ENCODE data around the gene MVB12B. TPM values are rescaled to one million over a fixed set of nuclear protein-coding genes. Genes with fewer than 3 reads are reported as not detected.

MVB12B gene
- total RNA-seq, 1 donor from 2014 or later: 37.5 TPM

DNA sequence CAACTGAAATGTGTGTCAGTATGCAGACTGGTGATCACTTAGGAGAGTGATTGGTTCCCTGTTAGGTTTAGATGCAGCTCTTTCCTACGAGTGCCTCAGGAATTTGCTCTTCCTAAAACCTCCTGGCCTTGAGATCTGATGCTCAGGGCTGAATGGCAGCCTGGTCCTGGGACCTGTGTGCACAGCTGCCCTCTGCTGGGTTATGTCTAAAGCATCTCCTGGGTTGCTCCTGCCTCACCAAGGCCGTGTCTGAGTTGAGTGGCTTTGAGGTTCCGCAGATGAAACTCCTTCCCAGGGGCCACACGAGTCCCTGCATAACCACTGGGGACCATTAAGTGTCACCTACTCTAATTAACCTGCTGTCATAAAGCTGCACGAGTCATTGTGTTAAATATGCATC, 59.5 kb downstream of the MVB12B start:
- no peak for DNase-seq (ENCODE audit: low spot score)

DNA sequence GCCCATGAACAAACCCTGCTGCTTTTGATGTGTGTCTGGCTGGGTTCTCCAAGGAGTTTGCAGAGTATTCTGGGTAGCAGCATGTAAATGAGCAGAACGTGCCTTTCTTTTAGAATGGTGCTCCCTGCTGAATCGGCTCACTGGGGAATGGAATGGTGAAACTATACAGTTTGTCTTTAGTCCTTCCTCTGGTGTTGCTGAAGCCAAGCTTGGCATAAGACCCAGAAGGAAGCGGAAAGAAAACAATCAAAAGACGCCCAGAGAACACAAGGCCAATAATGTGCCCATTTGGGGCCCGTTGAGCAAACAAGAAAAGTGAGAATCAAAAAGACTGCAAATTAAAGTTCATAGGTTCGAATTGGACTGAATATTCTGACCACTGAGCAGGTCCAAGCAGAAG, 60.1 kb downstream of the MVB12B start:
- no peak for DNase-seq (ENCODE audit: low spot score)

DNA sequence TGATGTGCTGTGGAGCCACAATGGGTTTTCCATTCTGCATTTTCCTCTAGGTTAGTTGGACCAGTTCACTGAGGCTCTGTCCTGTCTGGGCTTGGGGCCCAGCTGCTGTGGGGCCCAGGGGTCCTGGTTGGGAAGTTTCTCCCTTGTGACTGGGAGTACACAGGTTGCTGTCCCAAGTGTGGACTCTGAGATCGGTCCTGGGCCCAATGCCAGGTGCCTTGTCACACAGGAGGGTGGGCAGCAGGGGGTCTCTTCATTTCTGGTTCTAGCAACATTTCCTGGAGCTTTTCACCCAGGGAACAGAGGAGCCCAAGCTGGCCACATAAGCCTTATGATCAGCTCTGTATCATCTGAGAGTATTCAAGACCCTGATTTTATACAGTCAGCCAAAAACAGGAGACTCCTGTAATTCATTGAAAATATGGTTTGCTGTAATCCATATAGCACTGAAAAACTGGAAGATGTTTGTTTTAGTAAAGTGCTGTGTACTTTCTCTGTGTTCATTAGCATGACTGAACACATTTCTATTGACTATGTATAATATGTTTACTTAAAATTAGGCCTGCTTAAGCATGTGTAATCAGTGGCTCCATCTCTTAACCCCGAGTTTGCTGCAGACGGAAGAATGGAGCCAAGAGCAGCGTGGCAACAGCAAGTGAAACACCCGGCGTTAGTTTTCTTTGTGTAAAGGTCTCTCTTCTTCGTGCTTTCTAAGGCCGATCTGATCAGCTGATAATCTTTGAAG, 62.5 kb downstream of the MVB12B start:
- DNase-seq (ENCODE audit: low spot score): no peak

DNA sequence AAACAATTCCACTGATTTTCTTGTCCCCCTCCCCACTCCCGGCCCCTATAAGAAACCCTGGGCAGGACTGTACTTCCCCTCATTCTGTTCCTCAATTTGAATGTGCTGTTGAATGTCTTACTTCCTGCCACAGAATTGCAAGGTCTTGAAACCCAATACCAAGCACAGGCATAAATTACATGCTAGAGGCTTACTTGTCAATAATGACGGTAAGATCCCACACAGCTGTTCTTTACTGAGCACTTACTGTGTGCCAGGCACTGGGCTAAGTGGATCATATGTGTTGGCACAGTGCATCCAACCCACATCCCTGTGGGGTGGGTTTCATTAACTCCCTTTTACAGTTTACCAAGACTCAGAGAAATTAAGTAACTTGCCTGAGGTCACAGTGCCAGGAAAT, 63.4 kb downstream of the MVB12B start:
- no peak for DNase-seq (ENCODE audit: low spot score)

GRCh38 chr9:126390923-126391322, 64.3 kb downstream of the MVB12B start:
- no peak for DNase-seq (ENCODE audit: low spot score)

DNA sequence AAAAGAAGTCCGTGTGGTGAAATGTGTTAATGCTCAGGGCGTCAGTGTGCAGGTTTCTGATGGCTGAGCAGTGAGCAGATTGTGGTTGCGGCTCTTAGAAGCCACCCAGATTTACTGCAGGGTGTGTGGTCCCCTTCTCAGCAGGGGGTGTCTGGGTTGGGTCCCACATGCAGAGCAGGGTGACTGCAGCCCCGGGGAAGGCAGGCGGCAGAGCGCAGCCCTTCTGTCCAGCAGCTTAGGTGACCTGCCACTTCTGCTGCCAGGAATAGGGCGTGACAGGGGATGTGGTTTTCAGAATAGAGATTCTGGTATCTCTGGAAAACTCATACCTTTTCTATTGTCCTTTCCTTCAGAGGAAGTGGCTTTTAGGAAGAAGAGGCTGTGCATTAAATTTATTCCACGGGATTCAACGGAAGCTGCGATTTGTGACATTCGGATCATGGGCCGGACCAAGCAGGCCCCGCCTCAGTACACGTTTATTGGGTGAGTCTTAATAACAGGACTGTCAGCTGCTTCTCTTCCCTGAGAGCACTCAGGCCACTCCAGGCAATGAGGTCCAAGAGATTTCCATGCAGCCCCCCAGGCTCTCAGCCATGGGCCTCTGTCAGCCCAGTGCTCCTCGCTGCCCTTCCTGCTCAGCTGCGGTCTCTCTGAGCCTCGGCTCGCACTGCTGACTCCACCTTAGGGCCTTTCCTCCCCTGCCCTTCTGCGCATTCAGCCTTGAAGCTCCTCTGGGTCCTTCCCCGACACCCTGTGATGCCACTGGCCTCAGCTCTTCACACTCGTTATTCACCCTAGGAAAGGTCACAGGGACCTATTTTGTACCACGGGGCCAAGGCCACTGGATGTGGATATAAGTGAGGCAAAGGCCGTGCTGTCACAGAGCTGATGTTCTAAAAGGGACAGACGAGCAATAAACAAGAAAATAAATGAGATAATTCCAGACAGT, 65.4 kb downstream of the MVB12B start:
- no peak for DNase-seq (ENCODE audit: low spot score)

GRCh38 chr9:126392662-126393371, 66.2 kb downstream of the MVB12B start:
- DNase-seq (ENCODE audit: low spot score): peak; percentile 77

DNA sequence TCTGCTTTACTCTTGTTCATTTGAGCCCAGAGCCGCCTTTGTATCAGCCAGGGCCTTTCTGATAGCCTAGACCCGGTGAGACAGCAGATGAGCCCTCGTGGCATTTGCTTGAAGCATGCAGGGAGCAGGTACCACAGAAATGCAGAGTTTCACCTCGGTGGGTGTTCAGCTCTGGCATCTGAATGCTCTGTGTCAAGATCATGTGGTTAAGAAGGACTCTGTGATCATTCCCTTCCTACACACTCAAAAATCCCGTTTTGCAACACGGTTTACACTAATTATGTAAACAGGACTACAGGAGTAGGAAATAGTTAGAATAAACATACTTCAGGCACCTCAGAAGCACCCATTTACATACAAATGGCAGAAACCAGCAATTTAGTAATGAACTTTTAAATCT, 67.2 kb downstream of the MVB12B start:
- no peak for DNase-seq (ENCODE audit: low spot score)

DNA sequence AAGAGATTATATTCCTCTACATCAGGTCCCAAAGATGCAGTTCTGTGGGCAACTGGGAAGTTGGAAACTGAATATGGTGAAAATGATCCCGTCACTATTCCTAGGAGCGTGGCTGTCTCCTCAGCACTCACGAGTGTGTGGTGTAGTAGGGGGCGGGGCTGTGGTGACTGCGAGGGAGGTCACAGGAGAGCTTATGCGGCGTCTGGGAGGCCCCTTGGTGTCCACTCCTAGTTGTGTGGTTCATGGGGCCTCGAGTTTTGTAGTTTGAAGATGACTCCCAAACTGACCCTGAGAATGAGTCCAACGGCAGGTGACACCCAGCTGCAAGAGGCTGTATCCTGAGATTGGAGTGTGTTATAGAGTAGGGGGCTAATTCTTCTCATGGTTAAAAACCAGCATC, 68.2 kb downstream of the MVB12B start:
- no peak for DNase-seq (ENCODE audit: low spot score)

GRCh38 chr9:126395439-126396212, 69.0 kb downstream of the MVB12B start:
- no peak for DNase-seq (ENCODE audit: low spot score)

- DNase-seq (ENCODE audit: low spot score): no peak
Measured at GRCh38 chr9:126397056-126397455, 70.4 kb downstream of the MVB12B start.

DNA sequence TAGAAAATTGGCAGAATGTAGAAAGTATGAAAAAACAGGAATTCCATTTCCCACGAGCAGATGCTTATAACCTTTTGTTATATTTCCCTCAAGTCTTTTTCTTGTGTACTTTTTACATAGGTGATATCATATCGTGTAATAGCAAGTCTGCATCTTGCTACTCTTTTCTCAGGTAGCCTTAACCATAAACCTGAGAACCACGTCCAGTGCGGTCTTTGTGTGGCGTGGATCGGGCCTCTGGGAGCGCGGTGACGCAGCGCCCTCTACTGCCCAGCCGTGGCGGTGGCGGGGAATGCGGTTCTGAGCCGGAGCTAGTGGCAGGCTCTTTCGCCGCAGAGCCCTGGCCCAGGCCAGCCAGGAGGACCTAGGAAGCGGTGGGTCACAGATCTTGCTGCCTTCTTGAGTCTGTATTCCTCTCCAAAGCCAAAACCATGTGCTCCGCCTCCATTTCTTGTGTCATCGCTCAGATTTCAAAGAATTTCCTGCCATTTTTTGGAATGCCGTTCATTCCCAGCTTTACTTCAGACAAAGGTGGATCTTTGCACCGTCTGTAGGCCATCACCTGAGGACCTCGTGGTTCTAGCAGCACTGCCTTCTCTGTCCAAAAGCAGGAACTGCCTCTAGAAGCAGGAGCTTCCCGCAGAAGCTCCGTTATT, 71.9 kb downstream of the MVB12B start:
- peak; percentile 86 for DNase-seq (ENCODE audit: low spot score)

DNA sequence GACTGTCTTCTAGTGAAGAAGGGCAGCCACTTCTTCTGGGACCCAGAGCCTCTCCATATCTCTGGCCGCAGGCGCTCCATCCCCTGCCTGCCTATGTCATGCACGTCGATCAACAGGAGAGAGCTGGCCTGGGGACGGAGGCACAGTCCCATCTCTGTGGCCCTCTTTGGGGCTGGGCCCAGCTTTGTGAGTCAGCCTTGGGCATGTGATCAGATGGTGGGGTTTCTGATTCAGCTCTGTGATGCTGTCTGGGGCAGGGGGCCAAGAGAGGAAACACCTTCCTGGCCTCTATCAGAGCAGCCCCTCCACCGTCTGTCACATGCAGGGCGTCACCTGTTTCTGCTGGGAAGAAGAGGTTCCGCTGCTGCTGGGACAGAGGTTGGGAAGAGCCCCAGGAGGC, 72.6 kb downstream of the MVB12B start:
- DNase-seq (ENCODE audit: low spot score): no peak

DNA sequence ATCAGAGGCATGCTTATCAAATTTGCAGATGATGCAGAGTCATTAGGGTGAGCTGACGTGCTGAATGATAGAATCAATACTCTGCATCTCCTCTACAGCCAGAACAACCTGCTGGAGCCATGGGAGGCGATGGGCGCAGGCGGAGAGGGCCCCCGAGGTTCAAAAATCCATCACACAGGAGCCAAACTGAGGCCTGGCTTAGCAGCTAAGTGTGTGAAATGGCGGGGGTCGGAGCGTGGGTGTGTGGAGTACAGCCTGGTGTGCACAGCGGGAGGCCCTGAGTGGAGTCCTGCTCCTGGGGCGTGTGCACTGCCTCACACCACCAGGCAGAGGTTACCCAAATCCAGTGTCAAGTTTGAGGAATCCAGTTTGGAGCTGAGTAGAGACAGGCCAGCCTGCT, 73.2 kb downstream of the MVB12B start:
- no peak for DNase-seq (ENCODE audit: low spot score)

DNA sequence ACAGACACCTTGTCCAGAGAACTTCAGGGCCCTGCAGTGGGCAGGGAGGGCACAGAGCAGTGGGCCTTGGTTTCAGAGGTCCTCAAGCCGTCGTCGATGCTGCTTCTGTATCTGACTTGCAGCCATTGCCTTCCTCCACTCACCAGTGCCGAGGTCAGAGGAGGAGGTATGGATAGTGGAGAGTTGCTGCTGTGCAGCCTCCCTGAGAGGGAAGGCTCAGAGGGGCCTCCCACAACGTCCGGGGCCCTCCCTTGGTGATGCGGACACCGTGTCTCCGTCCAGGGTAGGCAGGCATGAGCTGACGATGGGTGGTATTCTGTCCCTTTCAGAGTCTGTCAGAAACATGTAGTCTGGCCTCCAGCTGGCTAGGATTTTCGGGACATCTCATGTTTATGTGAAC, 73.9 kb downstream of the MVB12B start:
- DNase-seq (ENCODE audit: low spot score): no peak

DNA sequence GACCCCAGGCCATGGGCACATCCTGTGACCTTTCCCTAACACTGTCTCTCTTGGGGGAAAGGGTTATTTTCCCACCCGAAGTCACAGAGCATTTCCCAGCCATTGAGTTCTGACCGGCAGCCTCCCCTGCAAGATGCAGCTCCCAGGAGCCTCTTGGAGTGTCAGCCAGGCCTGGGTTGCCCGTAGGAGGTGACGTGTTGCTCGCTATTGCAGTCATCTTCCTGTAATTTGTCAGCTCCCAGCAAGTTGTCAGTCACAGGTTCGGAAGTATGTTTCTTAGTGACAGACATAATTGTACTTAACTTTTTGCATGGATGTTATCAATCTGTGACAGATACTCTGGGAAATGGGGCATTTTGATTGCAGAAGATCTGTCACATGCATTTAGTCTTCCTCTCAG, 74.5 kb downstream of the MVB12B start:
- no peak for DNase-seq (ENCODE audit: low spot score)

DNA sequence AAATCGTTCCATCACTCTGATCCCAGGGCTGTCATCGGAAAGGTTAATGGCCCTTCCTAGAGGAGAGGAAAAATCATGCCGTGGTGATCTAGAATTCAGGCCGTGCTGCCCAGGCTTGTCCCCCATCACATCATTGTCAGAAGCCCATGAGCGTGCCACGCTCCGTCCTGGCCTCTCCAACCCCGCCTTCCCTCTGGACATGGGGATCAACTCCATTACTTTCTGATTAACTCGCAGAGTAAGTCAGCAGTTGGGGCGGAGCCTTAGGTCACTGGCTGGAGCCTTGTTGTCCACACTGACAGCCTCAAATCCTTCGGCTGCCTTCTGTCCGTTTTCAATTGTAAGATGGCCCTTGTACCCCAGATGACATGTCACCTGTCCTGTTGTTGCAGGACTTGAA, 75.0 kb downstream of the MVB12B start:
- no peak for DNase-seq (ENCODE audit: low spot score)

GRCh38 chr9:126403397-126403796, 76.8 kb downstream of the MVB12B start:
- DNase-seq (ENCODE audit: low spot score): no peak

- no peak for DNase-seq (ENCODE audit: low spot score)
Measured at GRCh38 chr9:126404459-126404858, 77.8 kb downstream of the MVB12B start.

DNA sequence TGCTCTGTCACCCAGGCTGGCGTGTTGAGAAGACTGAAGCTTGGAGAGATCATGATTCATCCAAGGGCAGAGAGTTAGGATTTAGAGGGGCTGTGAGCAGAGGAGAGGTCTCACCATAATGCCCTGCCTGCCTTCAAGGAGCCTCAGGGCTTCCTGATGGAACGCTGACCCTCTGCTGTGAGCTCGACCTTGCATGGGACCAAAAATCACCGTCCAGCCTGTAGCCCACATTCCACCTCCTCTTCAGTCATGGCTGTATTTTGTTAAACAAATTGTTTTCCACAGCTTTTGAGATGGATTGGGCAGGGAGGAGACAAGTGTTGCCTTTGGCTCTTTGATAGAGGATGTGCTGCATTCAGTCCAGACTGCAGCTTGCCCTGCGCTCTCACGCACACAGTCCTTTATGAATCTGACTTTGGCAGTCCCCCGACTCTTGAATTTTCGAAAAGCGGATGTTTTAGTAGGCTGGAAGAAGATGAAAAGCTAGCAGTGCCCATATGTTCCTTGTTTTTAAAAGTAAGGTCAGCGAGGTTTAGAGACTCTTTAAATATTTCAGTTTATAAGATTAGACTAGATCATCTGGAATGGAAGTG, 79.5 kb downstream of the MVB12B start:
- DNase-seq (ENCODE audit: low spot score): no peak
